Ishikawa (cell line): ENCODE data around the gene NRG2.

ENCODE experiments used
- CREB1 ChIP-seq: IDR thresholded peaks from 2 replicates; pipeline ENCODE4 v1.6.1; 2012; ENCODE audit warnings: low read depth
- EGR1 ChIP-seq: IDR thresholded peaks from 2 replicates; pipeline ENCODE4 v1.6.1; 2012
- EP300 ChIP-seq: IDR thresholded peaks from 2 replicates; pipeline ENCODE4 v1.6.1; 2012; ENCODE audit warnings: borderline replicate concordance
- TAF1 ChIP-seq: IDR thresholded peaks from 2 replicates; pipeline ENCODE4 v1.6.1; 2012; ENCODE audit warnings: low read depth, mild to moderate bottlenecking
- YY1 ChIP-seq: IDR thresholded peaks from 2 replicates; pipeline ENCODE4 v1.6.1; 2012; ENCODE audit warnings: low read depth
- TF ChIP-seq, protein P1 (sequence below): IDR thresholded peaks from 2 replicates; pipeline ENCODE4 v1.6.1; 2012

DNA sequence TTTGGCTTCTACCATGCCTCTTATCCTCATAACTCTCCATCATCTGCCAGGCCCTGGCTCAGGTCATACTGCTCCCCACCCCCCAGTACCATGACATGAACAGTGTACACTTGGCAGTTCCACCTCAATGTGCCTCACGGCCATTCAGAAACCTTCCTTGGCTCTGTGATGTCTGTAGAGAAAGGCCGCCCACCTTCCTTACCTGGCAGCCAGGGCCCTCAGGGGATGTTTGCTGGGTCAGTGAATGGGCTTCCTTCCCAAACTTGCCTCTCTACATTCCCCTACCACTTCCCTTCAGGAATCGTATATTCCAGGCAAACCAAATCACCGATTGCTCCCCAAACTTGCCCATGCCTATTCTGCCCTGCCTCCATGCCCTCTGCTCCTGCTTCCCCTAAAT lies 146.4 kb downstream of the NRG2 start:
- TF ChIP-seq EP300 (no peak), YY1 (no peak), CREB1 (no peak), TAF1 (no peak), EGR1 (no peak)
- TF ChIP-seq, protein P1, sequence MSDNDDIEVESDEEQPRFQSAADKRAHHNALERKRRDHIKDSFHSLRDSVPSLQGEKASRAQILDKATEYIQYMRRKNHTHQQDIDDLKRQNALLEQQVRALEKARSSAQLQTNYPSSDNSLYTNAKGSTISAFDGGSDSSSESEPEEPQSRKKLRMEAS, result no peak
